ENCODE measurements around the gene DSCAML1.

The DSCAML1 gene

DNA sequence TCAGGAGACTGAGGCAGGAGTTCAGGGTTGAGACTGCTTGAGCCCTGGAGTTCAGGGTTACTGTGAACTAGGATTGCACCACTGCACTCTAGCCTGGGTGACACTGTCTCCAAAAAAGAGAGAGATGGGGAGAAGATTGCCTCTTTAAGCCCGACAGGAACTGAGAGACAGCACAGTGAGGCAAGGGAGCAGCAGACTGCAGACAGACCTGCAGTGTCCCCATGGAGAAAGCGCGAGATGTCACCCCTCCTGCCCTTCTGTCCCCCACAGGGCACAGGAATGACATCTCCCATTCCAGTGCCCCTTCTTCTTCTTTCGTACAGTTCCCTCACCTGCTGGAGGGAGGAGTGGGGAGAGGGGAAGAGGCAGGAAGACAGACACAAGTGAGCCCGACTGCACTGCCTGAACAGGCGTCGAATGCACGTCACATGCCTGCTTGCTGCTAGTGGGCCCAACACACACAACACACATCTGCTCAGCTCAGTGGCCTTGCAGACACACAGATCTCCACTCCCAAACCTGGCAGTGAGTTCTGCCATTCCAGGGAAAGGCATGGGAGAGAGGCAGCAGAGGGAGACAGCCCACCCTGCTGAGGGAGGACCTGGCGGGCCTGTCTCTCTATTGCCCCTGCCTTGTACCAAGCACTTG is 167.0 kb downstream of the DSCAML1 start:
- TF ChIP-seq POLR2AphosphoS5 (IDR thresholded peaks at IDR 0.05; ENCODE audit: low read depth, low read length) (no peak), FOXP2 (optimal IDR thresholded peaks at IDR 0.05; ENCODE audit: borderline replicate concordance, extremely low read depth, extremely low read length, insufficient read depth) (no peak), SIN3A (IDR thresholded peaks at IDR 0.05; ENCODE audit: borderline replicate concordance, insufficient read depth, low read length) (no peak), TAF1 (IDR thresholded peaks at IDR 0.05; ENCODE audit: borderline replicate concordance, insufficient read depth, low read length) (no peak)
- TF ChIP-seq, protein P1, sequence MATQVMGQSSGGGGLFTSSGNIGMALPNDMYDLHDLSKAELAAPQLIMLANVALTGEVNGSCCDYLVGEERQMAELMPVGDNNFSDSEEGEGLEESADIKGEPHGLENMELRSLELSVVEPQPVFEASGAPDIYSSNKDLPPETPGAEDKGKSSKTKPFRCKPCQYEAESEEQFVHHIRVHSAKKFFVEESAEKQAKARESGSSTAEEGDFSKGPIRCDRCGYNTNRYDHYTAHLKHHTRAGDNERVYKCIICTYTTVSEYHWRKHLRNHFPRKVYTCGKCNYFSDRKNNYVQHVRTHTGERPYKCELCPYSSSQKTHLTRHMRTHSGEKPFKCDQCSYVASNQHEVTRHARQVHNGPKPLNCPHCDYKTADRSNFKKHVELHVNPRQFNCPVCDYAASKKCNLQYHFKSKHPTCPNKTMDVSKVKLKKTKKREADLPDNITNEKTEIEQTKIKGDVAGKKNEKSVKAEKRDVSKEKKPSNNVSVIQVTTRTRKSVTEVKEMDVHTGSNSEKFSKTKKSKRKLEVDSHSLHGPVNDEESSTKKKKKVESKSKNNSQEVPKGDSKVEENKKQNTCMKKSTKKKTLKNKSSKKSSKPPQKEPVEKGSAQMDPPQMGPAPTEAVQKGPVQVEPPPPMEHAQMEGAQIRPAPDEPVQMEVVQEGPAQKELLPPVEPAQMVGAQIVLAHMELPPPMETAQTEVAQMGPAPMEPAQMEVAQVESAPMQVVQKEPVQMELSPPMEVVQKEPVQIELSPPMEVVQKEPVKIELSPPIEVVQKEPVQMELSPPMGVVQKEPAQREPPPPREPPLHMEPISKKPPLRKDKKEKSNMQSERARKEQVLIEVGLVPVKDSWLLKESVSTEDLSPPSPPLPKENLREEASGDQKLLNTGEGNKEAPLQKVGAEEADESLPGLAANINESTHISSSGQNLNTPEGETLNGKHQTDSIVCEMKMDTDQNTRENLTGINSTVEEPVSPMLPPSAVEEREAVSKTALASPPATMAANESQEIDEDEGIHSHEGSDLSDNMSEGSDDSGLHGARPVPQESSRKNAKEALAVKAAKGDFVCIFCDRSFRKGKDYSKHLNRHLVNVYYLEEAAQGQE (IDR thresholded peaks at IDR 0.05; ENCODE audit: insufficient read depth in 1 of 2, low read depth in 2 of 2, low read length in 2 of 2), result no peak

DNA sequence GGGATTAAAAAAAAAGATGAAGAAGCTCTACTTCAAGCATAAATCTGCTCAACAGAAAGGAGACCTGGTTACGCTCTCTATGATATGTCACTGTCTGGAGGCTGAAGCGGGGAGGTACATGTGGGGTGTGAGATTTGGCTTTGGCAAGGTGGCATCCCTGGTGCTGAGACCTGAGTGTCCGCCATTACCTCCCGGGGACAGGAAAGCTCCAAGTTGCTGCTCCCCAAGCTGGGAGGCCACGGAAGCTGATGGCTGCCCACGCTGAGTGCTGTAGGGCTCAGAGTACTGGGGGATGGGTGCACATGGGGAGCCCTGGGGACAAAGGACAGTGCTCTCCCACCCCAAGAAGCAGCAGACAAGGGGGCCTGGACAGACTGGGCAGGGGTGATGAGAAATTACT is 167.9 kb downstream of the DSCAML1 start:
- TF ChIP-seq TAF1 (IDR thresholded peaks at IDR 0.05; ENCODE audit: borderline replicate concordance, insufficient read depth, low read length) (no peak), FOXP2 (optimal IDR thresholded peaks at IDR 0.05; ENCODE audit: borderline replicate concordance, extremely low read depth, extremely low read length, insufficient read depth) (no peak), POLR2AphosphoS5 (IDR thresholded peaks at IDR 0.05; ENCODE audit: low read depth, low read length) (no peak), SIN3A (IDR thresholded peaks at IDR 0.05; ENCODE audit: borderline replicate concordance, insufficient read depth, low read length) (no peak)
- TF ChIP-seq, protein P1 (IDR thresholded peaks at IDR 0.05; ENCODE audit: insufficient read depth in 1 of 2, low read depth in 2 of 2, low read length in 2 of 2), result no peak

DNA sequence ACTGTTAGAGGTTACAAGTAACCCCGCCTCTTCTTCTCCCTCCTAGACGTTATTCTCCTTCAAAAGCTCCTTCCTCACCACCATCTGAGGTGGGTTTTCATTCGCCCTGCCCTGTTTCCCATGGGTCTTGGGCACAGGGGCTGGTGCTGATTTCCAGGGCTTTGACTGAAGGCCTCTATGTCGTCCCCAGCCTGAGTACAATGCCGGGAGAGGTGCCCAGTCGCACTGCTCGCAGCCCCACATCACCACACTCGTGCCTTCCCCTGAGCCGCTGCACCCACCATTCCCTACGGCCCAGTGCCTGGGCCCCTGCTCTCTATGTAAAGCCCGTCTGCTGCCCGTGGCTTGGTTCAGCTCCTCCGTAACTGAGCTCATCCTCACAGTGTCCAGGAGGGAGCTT is 169.8 kb downstream of the DSCAML1 start:
- TF ChIP-seq SIN3A (IDR thresholded peaks at IDR 0.05; ENCODE audit: borderline replicate concordance, insufficient read depth, low read length), result no peak
- TF ChIP-seq, protein P1 (IDR thresholded peaks at IDR 0.05; ENCODE audit: insufficient read depth in 1 of 2, low read depth in 2 of 2, low read length in 2 of 2), result no peak
- no peak for TF ChIP-seq FOXP2 (optimal IDR thresholded peaks at IDR 0.05; ENCODE audit: borderline replicate concordance, extremely low read depth, extremely low read length, insufficient read depth)
- TF ChIP-seq POLR2AphosphoS5 (IDR thresholded peaks at IDR 0.05; ENCODE audit: low read depth, low read length), result no peak

DNA sequence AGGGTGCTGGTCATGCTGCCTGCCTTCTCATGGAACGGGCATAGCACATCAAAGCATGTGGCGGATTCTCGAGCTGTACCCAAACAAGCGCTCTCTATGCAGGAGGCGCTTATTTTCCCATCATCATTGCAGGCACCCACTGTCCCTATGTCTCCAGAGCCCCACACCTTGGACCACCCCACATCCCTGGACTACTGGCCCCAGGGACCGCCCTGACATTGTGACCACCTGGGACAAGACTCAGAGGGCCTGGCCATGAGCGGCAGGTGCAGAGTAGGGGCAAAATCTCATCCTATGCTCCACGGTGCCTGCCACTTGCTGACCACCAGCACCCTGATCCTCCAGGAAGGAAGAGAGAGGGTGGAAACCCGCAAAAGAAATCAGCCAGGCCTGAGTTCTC is 170.4 kb downstream of the DSCAML1 start:
- no peak for TF ChIP-seq POLR2AphosphoS5 (IDR thresholded peaks at IDR 0.05; ENCODE audit: low read depth, low read length)
- no peak for TF ChIP-seq SIN3A (IDR thresholded peaks at IDR 0.05; ENCODE audit: borderline replicate concordance, insufficient read depth, low read length)

DNA sequence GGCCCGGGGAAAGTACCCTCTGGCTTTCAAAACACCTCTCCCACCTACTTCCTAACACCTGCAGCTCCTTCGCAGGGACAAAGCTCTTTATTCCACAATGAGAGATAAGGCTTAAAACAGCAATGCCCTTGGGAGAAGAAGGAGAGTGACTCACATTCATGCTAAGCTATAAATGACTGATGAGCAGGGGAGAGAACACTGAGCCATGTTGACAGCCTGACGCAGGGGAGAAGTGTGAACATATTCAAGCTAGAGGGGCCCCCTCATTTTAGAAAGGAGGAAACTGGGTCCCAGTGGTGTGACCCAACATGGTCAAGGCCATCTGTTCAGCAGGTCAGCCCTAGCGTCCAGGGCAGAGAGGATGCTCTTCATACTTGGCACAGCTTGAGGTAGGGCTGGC is 171.8 kb downstream of the DSCAML1 start:
- TF ChIP-seq, protein P1 (IDR thresholded peaks at IDR 0.05; ENCODE audit: insufficient read depth in 1 of 2, low read depth in 2 of 2, low read length in 2 of 2), result no peak
- TF ChIP-seq POLR2AphosphoS5 (IDR thresholded peaks at IDR 0.05; ENCODE audit: low read depth, low read length), result no peak
- TF ChIP-seq TAF1 (IDR thresholded peaks at IDR 0.05; ENCODE audit: borderline replicate concordance, insufficient read depth, low read length), result no peak
- no peak for TF ChIP-seq SIN3A (IDR thresholded peaks at IDR 0.05; ENCODE audit: borderline replicate concordance, insufficient read depth, low read length)
- TF ChIP-seq FOXP2 (optimal IDR thresholded peaks at IDR 0.05; ENCODE audit: borderline replicate concordance, extremely low read depth, extremely low read length, insufficient read depth), result no peak
